Tibial nerve (tissue), 4 donors: ENCODE measurements around the gene ZNF804B.

ENCODE experiments used
- CTCF ChIP-seq, 5 experiments: fragments of 200-600 bp in 3 of 5; fragments of 450-650 bp in 2 of 5; sonication (generic) in 3 of 5; IDR thresholded peaks; one replicate each; pipeline ENCODE4 v1.5.1; 2016 to 2019; ENCODE audit warnings: antibody characterized with exemption in 5 of 5, mild to moderate bottlenecking in 3 of 5, moderate library complexity in 2 of 5
- EP300 ChIP-seq, 2 donors: sonication (generic); formaldehyde crosslinking; IDR thresholded peaks; one replicate each; pipeline ENCODE4 v1.6.1; 2017; ENCODE audit warnings: antibody characterized with exemption in 2 of 2, mild to moderate bottlenecking in 1 of 2
- POLR2A ChIP-seq, 2 donors: fragments of 450-650 bp; IDR thresholded peaks; one replicate each; pipeline ENCODE4 v1.6.1; 2017; ENCODE audit warnings: antibody characterized with exemption in 2 of 2, mild to moderate bottlenecking in 2 of 2, moderate library complexity in 2 of 2

- TF ChIP-seq CTCF (IDR thresholded peaks at IDR 0.05): no peak
- no peak for TF ChIP-seq POLR2A (IDR thresholded peaks at IDR 0.05)
- no peak for TF ChIP-seq EP300 (IDR thresholded peaks at IDR 0.05)
These were observed 156.1 kb downstream of the ZNF804B start for GRCh38 chr7:88915615-88916014.
